IMR-90 (cell line): ENCODE data around the gene TMEM140.

Experiments used
- BHLHE40 ChIP-seq: fragments of 150-350 bp; IDR thresholded peaks from 2 replicates; pipeline ENCODE4 v1.6.1; 2016; ENCODE audit warnings: mild to moderate bottlenecking, low read depth, low read length
- CTCF ChIP-seq: conservative IDR thresholded peaks from 2 replicates; pipeline ENCODE4 v1.5.1; 2012; ENCODE audit warnings: mild to moderate bottlenecking, low read depth, low read length, improper control_type of control experiment
- FOS ChIP-seq: fragments of 150-350 bp; IDR thresholded peaks from 2 replicates; pipeline ENCODE4 v1.6.1; 2016; ENCODE audit warnings: low read depth, low read length
- MXI1 ChIP-seq: IDR thresholded peaks from 2 replicates; pipeline ENCODE4 v1.6.1; 2012; ENCODE audit warnings: low read depth, mild to moderate bottlenecking, low read length, moderate library complexity, borderline replicate concordance
- POLR2A ChIP-seq: IDR thresholded peaks from 2 replicates; pipeline ENCODE4 v1.6.1; 2012; ENCODE audit warnings: mild to moderate bottlenecking, low read depth, low read length
- RAD21 ChIP-seq: IDR thresholded peaks from 2 replicates; pipeline ENCODE4 v1.6.1; 2012; ENCODE audit warnings: low read length, improper control_type of control experiment
- RFX5 ChIP-seq: IDR thresholded peaks from 2 replicates; pipeline ENCODE4 v1.8.0; 2012; ENCODE audit warnings: low read depth, mild to moderate bottlenecking, low read length, moderate library complexity

GRCh38 chr7:135114622-135115021 is 33.2 kb upstream of the TMEM140 start:
- TF ChIP-seq CTCF (no peak), RFX5 (no peak), POLR2A (no peak), BHLHE40 (no peak), RAD21 (no peak), FOS (no peak), MXI1 (no peak)
